WTC11 (cell line): ENCODE measurements around the gene UBASH3A. TPM values are rescaled to one million over a fixed set of nuclear protein-coding genes. Genes with fewer than 3 reads are reported as not detected.

ENCODE experiments used
- ATAC-seq: fragments of 200-7000 bp; cut with Tn5 transposase; 2 replicates; pipeline ENCODE4 v1.10.0; 2021; ENCODE audit warnings: mild to moderate bottlenecking, moderate library complexity
- CTCF ChIA-PET: fragments of 300-600 bp; sonication (Branson Sonifier 250); formaldehyde crosslinking; loops from one replicate; lab custom pipeline; 2021; ENCODE audit warnings: antibody characterized with exemption; lab: Charles Lee
- POLR2A ChIA-PET: fragments of 350-600 bp; sonication (Branson Sonifier 250); formaldehyde crosslinking; loops from one replicate; lab custom pipeline; 2021; ENCODE audit warnings: antibody characterized with exemption; lab: Charles Lee
- DNase-seq: peaks from one replicate; pipeline ENCODE4 v3.0.0; 2021; ENCODE audit warnings: low spot score
- H3K27ac Mint-ChIP-seq: 2 replicates; pipeline ENCODE4 v1.8.0; 2021; ENCODE audit warnings: mixed read lengths
- H3K27me3 Mint-ChIP-seq: 2 replicates; pipeline ENCODE4 v1.8.0; 2021; ENCODE audit warnings: low read depth, mild to moderate bottlenecking, moderate library complexity, mixed read lengths
- H3K36me3 Mint-ChIP-seq: 2 replicates; pipeline ENCODE4 v1.8.0; 2021; ENCODE audit warnings: mixed read lengths
- H3K4me1 Mint-ChIP-seq: 2 replicates; pipeline ENCODE4 v1.8.0; 2022; ENCODE audit warnings: mixed read lengths
- H3K4me3 Mint-ChIP-seq: 2 replicates; pipeline ENCODE4 v1.8.0; 2021; ENCODE audit warnings: mild to moderate bottlenecking, moderate library complexity, mixed read lengths
- H3K9me3 Mint-ChIP-seq: 2 replicates; pipeline ENCODE4 v1.8.0; 2021; ENCODE audit warnings: mixed read lengths
- AFF4 ChIP-seq: sonication (generic); formaldehyde crosslinking; IDR thresholded peaks from 2 replicates; pipeline ENCODE4 v1.8.1; 2023; ENCODE audit warnings: mild to moderate bottlenecking, missing genetic modification reagents, borderline replicate concordance
- ARID4B ChIP-seq: sonication (generic); formaldehyde crosslinking; IDR thresholded peaks from 2 replicates; pipeline ENCODE4 v1.8.0; 2023; ENCODE audit warnings: missing genetic modification reagents, mild to moderate bottlenecking, borderline replicate concordance
- ATF6 ChIP-seq: sonication (generic); formaldehyde crosslinking; IDR thresholded peaks from 2 replicates; pipeline ENCODE4 v1.8.1; 2023; ENCODE audit warnings: mild to moderate bottlenecking, missing genetic modification reagents
- EMX1 ChIP-seq: fragments of 250-450 bp; sonication (Bioruptor Pico); IDR thresholded peaks from 2 replicates; pipeline ENCODE4 v1.8.0; 2021; ENCODE audit warnings: mild to moderate bottlenecking
- ESRRA ChIP-seq: sonication (generic); formaldehyde crosslinking; IDR thresholded peaks from 2 replicates; pipeline ENCODE4 v1.8.1; 2022; ENCODE audit warnings: mild to moderate bottlenecking, missing genetic modification reagents, borderline replicate concordance
- ETV6 ChIP-seq: sonication (generic); formaldehyde crosslinking; IDR thresholded peaks from 2 replicates; pipeline ENCODE4 v1.8.1; 2022; ENCODE audit warnings: mild to moderate bottlenecking, missing genetic modification reagents
- FOXK1 ChIP-seq: sonication (generic); formaldehyde crosslinking; IDR thresholded peaks from 2 replicates; pipeline ENCODE4 v1.8.0; 2022; ENCODE audit warnings: mild to moderate bottlenecking, moderate library complexity, missing genetic modification reagents
- GTF2I ChIP-seq: fragments of 250-450 bp; sonication (Bioruptor Pico); conservative IDR thresholded peaks from 2 replicates; pipeline ENCODE4 v1.4.0; 2021; ENCODE audit warnings: mild to moderate bottlenecking
- JAZF1 ChIP-seq: fragments of 250-450 bp; sonication (Bioruptor Pico); IDR thresholded peaks from 2 replicates; pipeline ENCODE4 v1.9.0; 2021; ENCODE audit warnings: moderate library complexity, mild to moderate bottlenecking, inconsistent platforms
- MXD4 ChIP-seq: fragments of 250-450 bp; sonication (Bioruptor Pico); IDR thresholded peaks from 2 replicates; pipeline ENCODE4 v1.8.0; 2021; ENCODE audit warnings: mild to moderate bottlenecking, moderate library complexity, borderline replicate concordance
- MYBL2 ChIP-seq: sonication (generic); formaldehyde crosslinking; IDR thresholded peaks from 2 replicates; pipeline ENCODE4 v1.8.1; 2023; ENCODE audit warnings: mild to moderate bottlenecking, moderate library complexity, missing genetic modification reagents
- SOX15 ChIP-seq: fragments of 250-450 bp; sonication (Bioruptor Pico); IDR thresholded peaks from 2 replicates; pipeline ENCODE4 v1.9.0; 2021; ENCODE audit warnings: mild to moderate bottlenecking
- ZBTB21 ChIP-seq: sonication (generic); formaldehyde crosslinking; IDR thresholded peaks from 2 replicates; pipeline ENCODE4 v1.8.1; 2023; ENCODE audit warnings: mild to moderate bottlenecking, missing genetic modification reagents, borderline replicate concordance
- ZNF425 ChIP-seq: fragments of 250-450 bp; sonication (Bioruptor Pico); conservative IDR thresholded peaks from 2 replicates; pipeline ENCODE4 v1.9.0; 2021; ENCODE audit warnings: mild to moderate bottlenecking
- total RNA-seq: library from RNA; stranded (reverse); gene quantifications from 3 replicates; pipeline ENCODE4 v1.2.3, GENCODE V29; 2021
- TF ChIP-seq, protein P1 (sequence below): fragments of 250-450 bp; sonication (Bioruptor Pico); IDR thresholded peaks from 2 replicates; pipeline ENCODE4 v1.9.0; 2021; ENCODE audit warnings: mild to moderate bottlenecking
- TF ChIP-seq, protein P2 (sequence below): sonication (generic); formaldehyde crosslinking; IDR thresholded peaks from 2 replicates; pipeline ENCODE4 v1.8.0; 2022; ENCODE audit warnings: mild to moderate bottlenecking, missing genetic modification reagents
- TF ChIP-seq, protein P3 (sequence below): sonication (generic); formaldehyde crosslinking; IDR thresholded peaks from 2 replicates; pipeline ENCODE4 v1.8.0; 2022; ENCODE audit warnings: mild to moderate bottlenecking, missing genetic modification reagents

The UBASH3A gene
- total RNA-seq, 1 experiment from 2014 or later, result not detected

GRCh38 chr21:42421018-42421793 is 17.5 kb downstream of the UBASH3A start:
- Mint-ChIP-seq H3K4me3 (no peak overlapping the region), H3K27ac (no peak overlapping the region), H3K36me3 (no peaks in the 10 kb centered on the region), H3K4me1 (0 out of 2 replicates have a peak, but pooled peaks cover under 1% of the 10 kb centered on the region), H3K9me3 (peaks cover 14% of the 10 kb centered on the region), H3K27me3 (no peaks in the 10 kb centered on the region; the same call in 1 of the 2 replicates)
- TF ChIP-seq, protein P1, sequence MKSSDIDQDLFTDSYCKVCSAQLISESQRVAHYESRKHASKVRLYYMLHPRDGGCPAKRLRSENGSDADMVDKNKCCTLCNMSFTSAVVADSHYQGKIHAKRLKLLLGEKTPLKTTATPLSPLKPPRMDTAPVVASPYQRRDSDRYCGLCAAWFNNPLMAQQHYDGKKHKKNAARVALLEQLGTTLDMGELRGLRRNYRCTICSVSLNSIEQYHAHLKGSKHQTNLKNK (CRISPR knock-in tag), result no peak
- no peak for TF ChIP-seq ARID4B
- TF ChIP-seq GTF2I (CRISPR knock-in tag), result no peak
- no peak for TF ChIP-seq EMX1 (CRISPR knock-in tag)
- no peak for TF ChIP-seq JAZF1 (CRISPR knock-in tag)
- no peak for TF ChIP-seq SOX15 (CRISPR knock-in tag)
- TF ChIP-seq ESRRA (CRISPR knock-in tag), result no peak
- TF ChIP-seq ETV6 (CRISPR knock-in tag), result no peak
- no peak for TF ChIP-seq ZBTB21
- no peak for TF ChIP-seq MYBL2 (CRISPR knock-in tag)
- no peak for TF ChIP-seq ZNF425
- no peak for DNase-seq
- no peak for ATAC-seq
- CTCF ChIA-PET, result interaction anchor here (0.6 to 1.1 kb wide), 3 partner anchors 10 to 151 kb away, joined by 3 read pairs; no protein-coding TSS in a partner anchor
- POLR2A ChIA-PET, result no interaction called here

- CTCF ChIA-PET, result interaction anchor here (0.9 to 1.0 kb wide), 2 partner anchors 44 to 113 kb away, joined by 3 to 4 read pairs; no protein-coding TSS in a partner anchor
- Mint-ChIP-seq H3K27me3 (no peaks in the 10 kb centered on the region; the same call in 1 of the 2 replicates), H3K4me3 (no peak overlapping the region), H3K4me1 (no peaks in the 10 kb centered on the region), H3K9me3 (peaks cover 14% of the 10 kb centered on the region), H3K27ac (no peak overlapping the region), H3K36me3 (no peaks in the 10 kb centered on the region)
- ATAC-seq, result no peak
- no peak for DNase-seq
- POLR2A ChIA-PET, result no interaction called here
- TF ChIP-seq, protein P1 (CRISPR knock-in tag), result no peak
- TF ChIP-seq ATF6 (CRISPR knock-in tag), result no peak
- no peak for TF ChIP-seq MXD4
- TF ChIP-seq GTF2I (CRISPR knock-in tag), result no peak
- TF ChIP-seq, protein P2, sequence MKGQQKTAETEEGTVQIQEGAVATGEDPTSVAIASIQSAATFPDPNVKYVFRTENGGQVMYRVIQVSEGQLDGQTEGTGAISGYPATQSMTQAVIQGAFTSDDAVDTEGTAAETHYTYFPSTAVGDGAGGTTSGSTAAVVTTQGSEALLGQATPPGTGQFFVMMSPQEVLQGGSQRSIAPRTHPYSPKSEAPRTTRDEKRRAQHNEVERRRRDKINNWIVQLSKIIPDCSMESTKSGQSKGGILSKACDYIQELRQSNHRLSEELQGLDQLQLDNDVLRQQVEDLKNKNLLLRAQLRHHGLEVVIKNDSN, result no peak
- TF ChIP-seq, protein P3, sequence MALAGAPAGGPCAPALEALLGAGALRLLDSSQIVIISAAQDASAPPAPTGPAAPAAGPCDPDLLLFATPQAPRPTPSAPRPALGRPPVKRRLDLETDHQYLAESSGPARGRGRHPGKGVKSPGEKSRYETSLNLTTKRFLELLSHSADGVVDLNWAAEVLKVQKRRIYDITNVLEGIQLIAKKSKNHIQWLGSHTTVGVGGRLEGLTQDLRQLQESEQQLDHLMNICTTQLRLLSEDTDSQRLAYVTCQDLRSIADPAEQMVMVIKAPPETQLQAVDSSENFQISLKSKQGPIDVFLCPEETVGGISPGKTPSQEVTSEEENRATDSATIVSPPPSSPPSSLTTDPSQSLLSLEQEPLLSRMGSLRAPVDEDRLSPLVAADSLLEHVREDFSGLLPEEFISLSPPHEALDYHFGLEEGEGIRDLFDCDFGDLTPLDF, result no peak
- TF ChIP-seq FOXK1 (CRISPR knock-in tag), result no peak
- no peak for TF ChIP-seq AFF4 (CRISPR knock-in tag)
Measured at GRCh38 chr21:42423197-42423675, 19.5 kb downstream of the UBASH3A start.
